ENCODE results near the gene HDLBP.

Gene HDLBP

GRCh38 chr2:241179899-241180298 is 135.6 kb downstream of the HDLBP start:
- in situ Hi-C loops (cut with HindIII; ENCODE audit: low pct_ligation_motif_present, low sequenced_read_pairs), result no loop called here
- Histone ChIP-seq H3K27me3 (replicated peaks) (no peaks in the 10 kb centered on the region), H3K4me3 (ENCODE audit: low read depth, low read length) (no peak overlapping the region), H3K27ac (no peak overlapping the region), H3K36me3 (replicated peaks) (peaks cover 9% of the 10 kb centered on the region)
- TF ChIP-seq CTCF (IDR thresholded peaks at IDR 0.05; ENCODE audit: low read depth, low read length, missing control alignments), result no peak
- DNase-seq, result no peak

- Histone ChIP-seq H3K27me3 (replicated peaks) (no peaks in the 10 kb centered on the region), H3K27ac (no peak overlapping the region), H3K36me3 (replicated peaks) (peaks cover 11% of the 10 kb centered on the region), H3K4me3 (ENCODE audit: low read depth, low read length) (no peak overlapping the region)
- TF ChIP-seq CTCF (IDR thresholded peaks at IDR 0.05; ENCODE audit: low read depth, low read length, missing control alignments), result no peak
- in situ Hi-C loops (cut with HindIII; ENCODE audit: low pct_ligation_motif_present, low sequenced_read_pairs), result no loop called here
- no peak for DNase-seq
Measured at GRCh38 chr2:241178961-241179360, 136.5 kb downstream of the HDLBP start.

- Histone ChIP-seq H3K27me3 (replicated peaks) (no peaks in the 10 kb centered on the region), H3K4me3 (ENCODE audit: low read depth, low read length) (no peak overlapping the region), H3K36me3 (replicated peaks) (peaks cover 10% of the 10 kb centered on the region), H3K27ac (no peak overlapping the region)
- TF ChIP-seq CTCF (IDR thresholded peaks at IDR 0.05; ENCODE audit: low read depth, low read length, missing control alignments), result no peak
- in situ Hi-C loops (cut with HindIII; ENCODE audit: low pct_ligation_motif_present, low sequenced_read_pairs), result no loop called here
- DNase-seq, result no peak
Measured at GRCh38 chr2:241177526-241178334, 137.7 kb downstream of the HDLBP start.

Data from brain microvascular endothelial cell (primary cell).